GM23248 (cell line): ENCODE measurements around the gene GINS1. TPM values are rescaled to one million over a fixed set of nuclear protein-coding genes. Genes with fewer than 3 reads are reported as not detected.
"Not testable (repeated sequence)": the region's sequence is repeated elsewhere in the genome, so short reads cannot be mapped to it uniquely, and the experiment has no call there.

Experiments
- DNase-seq: peaks from one replicate; pipeline ENCODE4 v3.0.0-alpha.2; 2015
- H2AFZ ChIP-seq: fragments of 200-600 bp; sonication (generic); 2 replicates; pipeline ENCODE4 v1.6.1; 2016; ENCODE audit warnings: antibody characterized with exemption
- H3F3A ChIP-seq: fragments of 200-600 bp; sonication (generic); 2 replicates; pipeline ENCODE4 v1.6.1; 2016; ENCODE audit warnings: mild to moderate bottlenecking, antibody characterized with exemption, mixed run types; ENCODE audit not compliant: insufficient read depth
- H3K27ac ChIP-seq: fragments of 200-600 bp; sonication (generic); 2 replicates; pipeline ENCODE4 v1.5.1; 2016; ENCODE audit warnings: mild to moderate bottlenecking
- H3K27me3 ChIP-seq: fragments of 200-600 bp; sonication (generic); replicated peaks from 2 replicates; pipeline ENCODE4 v1.6.1; 2016; ENCODE audit warnings: mild to moderate bottlenecking; ENCODE audit not compliant: insufficient read depth
- H3K36me3 ChIP-seq: fragments of 200-600 bp; sonication (generic); 2 replicates; pipeline ENCODE4 v1.6.1; 2016; ENCODE audit warnings: low read depth, mild to moderate bottlenecking
- H3K4me1 ChIP-seq: fragments of 200-600 bp; sonication (generic); 2 replicates; pipeline ENCODE4 v1.6.1; 2016; ENCODE audit warnings: mild to moderate bottlenecking; ENCODE audit not compliant: insufficient read depth
- H3K4me2 ChIP-seq: fragments of 200-600 bp; sonication (generic); one replicate; pipeline ENCODE4 v1.6.1; 2016; ENCODE audit warnings: mild to moderate bottlenecking; ENCODE audit not compliant: unreplicated experiment
- H3K4me3 ChIP-seq: fragments of 200-600 bp; sonication (generic); 2 replicates; pipeline ENCODE4 v1.5.1; 2016; ENCODE audit warnings: mild to moderate bottlenecking
- H3K79me2 ChIP-seq: fragments of 200-600 bp; sonication (generic); 2 replicates; pipeline ENCODE4 v1.6.1; 2016; ENCODE audit warnings: mild to moderate bottlenecking; ENCODE audit not compliant: insufficient read depth
- H3K9ac ChIP-seq: fragments of 200-600 bp; sonication (generic); 2 replicates; pipeline ENCODE4 v1.6.1; 2016; ENCODE audit warnings: mild to moderate bottlenecking
- H3K9me2 ChIP-seq: fragments of 200-600 bp; sonication (generic); 2 replicates; pipeline ENCODE4 v1.6.1; 2016; ENCODE audit warnings: mixed run types, mild to moderate bottlenecking, moderate library complexity; ENCODE audit not compliant: insufficient read depth
- H3K9me3 ChIP-seq: fragments of 200-600 bp; sonication (generic); one replicate; pipeline ENCODE4 v1.6.1; 2017; ENCODE audit warnings: low read depth
- H4K20me1 ChIP-seq: fragments of 200-600 bp; sonication (generic); 2 replicates; pipeline ENCODE4 v1.6.0; 2016; ENCODE audit not compliant: insufficient read depth
- EZH2 ChIP-seq: fragments of 200-600 bp; sonication (generic); IDR thresholded peaks from 2 replicates; pipeline ENCODE4 v1.6.1; 2018; ENCODE audit warnings: antibody characterized with exemption, mild to moderate bottlenecking; ENCODE audit not compliant: insufficient read depth, poor library complexity, severe bottlenecking
- EZH2phosphoT487 ChIP-seq: fragments of 200-600 bp; sonication (generic); IDR thresholded peaks from 2 replicates; pipeline ENCODE4 v1.6.1; 2018; ENCODE audit warnings: antibody characterized with exemption, moderate library complexity, mild to moderate bottlenecking, low read depth; ENCODE audit not compliant: insufficient read depth
- WGBS, 2 experiments: methylation state at CpG; one replicate each; pipeline ENCODE4 v1.1.6; 2015 to 2017; ENCODE audit warnings: low lambda C conversion rate in 2 of 2, low coverage in 1 of 2; ENCODE audit errors: missing lambda C conversion rate in 2 of 2; 5-methylcytosine and 5-hydroxymethylcytosine counted together
- in situ Hi-C: fragments of 300-500 bp; cut with MboI; formaldehyde crosslinking; loops from 2 replicates; pipeline ENCODE4 v1.15.0; 2020
- polyA plus RNA-seq: library from polyadenylated mRNA; unstranded; fragments of >200 nt; fragmentation: Nextera tagmentation; extraction: Ambion mirVana; gene quantifications from 2 replicates; pipeline ENCODE4 v1.2.1, GENCODE V29; 2016
- total RNA-seq: library from RNA; depleted of rRNA; stranded (reverse); fragments of >200 nt; shearing (Covaris generic); gene quantifications from 2 replicates; pipeline ENCODE4 v1.2.3, GENCODE V29; 2014

Gene GINS1
- total and polyA plus RNA-seq, 2 experiments from 2014 or later = 4.4 to 7.5 TPM

DNA sequence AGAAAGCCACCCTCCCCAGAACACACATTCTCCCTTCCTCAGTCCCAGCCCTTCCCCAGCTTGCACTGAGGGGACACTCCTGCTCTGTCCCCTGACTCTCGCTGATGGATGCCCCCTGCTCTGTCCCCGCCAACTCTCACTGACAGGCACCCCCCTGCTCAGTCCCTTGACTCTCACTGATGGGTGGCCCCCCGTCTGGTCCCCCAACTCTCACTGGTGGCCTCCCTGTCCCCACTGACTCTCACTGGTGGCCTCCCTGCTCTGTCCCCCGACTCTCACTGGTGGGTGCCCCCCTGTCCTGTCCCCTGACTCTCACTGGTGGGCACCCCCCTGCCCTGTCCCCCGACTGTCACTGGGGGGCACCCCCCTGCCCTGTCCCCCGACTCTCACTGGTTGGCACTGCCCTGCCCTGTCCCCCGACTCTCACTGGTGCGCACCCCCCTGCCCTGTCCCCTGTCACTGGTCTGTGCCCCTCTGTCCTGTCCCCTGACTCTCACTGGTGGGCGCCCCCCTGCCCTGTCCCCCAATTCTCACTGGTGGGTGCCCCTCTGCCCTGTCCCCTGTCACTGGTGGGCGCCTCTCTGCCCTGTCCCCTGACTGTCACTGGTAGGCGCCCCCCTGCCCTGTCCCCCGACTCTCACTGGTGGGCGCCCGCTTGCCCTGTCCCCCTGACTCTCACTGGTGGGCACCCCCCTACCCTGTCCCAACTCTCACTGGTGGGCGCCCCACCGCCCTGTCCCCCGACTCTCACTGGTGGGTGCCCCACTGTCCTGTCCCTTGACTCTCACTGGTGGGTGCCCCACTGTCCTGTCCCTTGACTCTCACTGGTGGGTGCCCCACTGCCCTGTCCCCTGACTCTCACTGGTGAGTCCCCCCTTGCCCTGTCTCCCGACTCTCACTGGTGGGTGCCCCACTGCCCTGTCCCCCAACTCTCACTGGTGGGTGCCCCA, 60.9 kb downstream of the GINS1 start:
- H3K9me3 ChIP-seq = no peaks in the 10 kb centered on the region
- no peak overlapping the region for H3K4me2 ChIP-seq
- H2AFZ ChIP-seq = no peak overlapping the region
- H3K9ac ChIP-seq = no peak overlapping the region
- in situ Hi-C loops = no loop called here
- no peaks in the 10 kb centered on the region for H3K27me3 ChIP-seq
- H3K79me2 ChIP-seq = no peaks in the 10 kb centered on the region
- no peak for TF ChIP-seq EZH2
- H3K4me3 ChIP-seq = no peak overlapping the region
- no peaks in the 10 kb centered on the region for H3K4me1 ChIP-seq
- no peak overlapping the region for H3K27ac ChIP-seq
- H3K9me2 ChIP-seq = no peaks in the 10 kb centered on the region
- 89 to 92% methylated on average over 6 to 18 of the region's 18 CpGs for WGBS, 2 experiments
- DNase-seq = no peak
- no peaks in the 10 kb centered on the region for H4K20me1 ChIP-seq
- H3K36me3 ChIP-seq = no peaks in the 10 kb centered on the region
- no peaks in the 10 kb centered on the region for H3F3A ChIP-seq

DNA sequence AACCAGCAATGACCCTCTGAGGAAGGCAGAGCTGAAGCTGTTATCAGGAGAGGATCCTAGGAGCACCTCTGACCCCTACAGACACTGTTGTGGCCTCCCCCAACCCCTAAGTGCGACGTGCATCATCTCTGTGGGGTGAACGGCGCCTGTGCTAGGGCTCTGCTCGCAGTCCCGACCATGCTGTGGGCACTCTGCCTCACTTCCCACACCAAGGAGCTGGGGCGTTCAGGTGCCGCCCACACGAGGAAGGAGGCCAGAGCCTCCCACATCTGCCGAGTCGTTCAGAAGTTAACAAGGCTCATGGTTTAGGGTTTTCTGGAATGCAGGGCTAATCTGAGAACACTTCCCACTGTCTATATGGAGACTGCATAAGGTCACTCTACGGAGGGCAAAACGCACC, 62.1 kb downstream of the GINS1 start:
- DNase-seq = no peak
- H3K9me2 ChIP-seq = no peaks in the 10 kb centered on the region
- no peaks in the 10 kb centered on the region for H3K27me3 ChIP-seq
- no peak overlapping the region for H3K4me3 ChIP-seq
- no peak overlapping the region for H3K9ac ChIP-seq
- H3K9me3 ChIP-seq = no peaks in the 10 kb centered on the region
- in situ Hi-C loops = no loop called here
- TF ChIP-seq EZH2 (no peak), EZH2phosphoT487 (no peak)
- no peaks in the 10 kb centered on the region for H3F3A ChIP-seq
- H3K79me2 ChIP-seq = no peaks in the 10 kb centered on the region
- H3K4me2 ChIP-seq = no peak overlapping the region
- 89% methylated on average over 13 of the region's 13 CpGs for WGBS, 2 experiments
- no peak overlapping the region for H2AFZ ChIP-seq
- H4K20me1 ChIP-seq = no peaks in the 10 kb centered on the region
- no peaks in the 10 kb centered on the region for H3K36me3 ChIP-seq
- no peak overlapping the region for H3K27ac ChIP-seq
- no peaks in the 10 kb centered on the region for H3K4me1 ChIP-seq

DNA sequence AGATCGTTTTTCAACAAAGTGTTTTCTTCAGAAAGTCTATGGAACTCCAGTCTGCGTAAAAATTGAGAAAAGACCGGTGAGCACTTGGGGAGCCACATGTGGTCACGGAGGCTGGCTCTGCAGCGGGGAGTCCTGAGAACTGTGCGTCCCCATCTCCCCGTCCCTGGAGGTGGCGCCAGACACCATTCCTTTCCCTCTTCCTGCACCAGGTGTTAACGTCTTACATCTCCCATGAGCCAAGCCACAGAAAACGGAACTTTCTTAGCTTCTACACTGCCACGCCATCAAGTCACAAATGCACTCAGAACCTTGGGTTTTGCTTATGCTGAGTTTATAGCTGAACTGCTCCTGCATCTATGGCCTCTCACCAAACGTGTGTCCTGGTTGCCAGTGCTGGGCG, 62.6 kb downstream of the GINS1 start:
- H3K9me3 ChIP-seq = no peaks in the 10 kb centered on the region
- H3K4me2 ChIP-seq = no peak overlapping the region
- in situ Hi-C loops = loop anchor here (10.0 kb wide), 1 partner anchor 45 kb away; no protein-coding TSS in a partner anchor
- no peaks in the 10 kb centered on the region for H3K36me3 ChIP-seq
- H3K4me3 ChIP-seq = no peak overlapping the region
- no peak overlapping the region for H3K9ac ChIP-seq
- no peaks in the 10 kb centered on the region for H3K4me1 ChIP-seq
- WGBS, 2 experiments = 85% methylated on average over 13 of the region's 13 CpGs
- no peaks in the 10 kb centered on the region for H4K20me1 ChIP-seq
- no peaks in the 10 kb centered on the region for H3K27me3 ChIP-seq
- no peaks in the 10 kb centered on the region for H3F3A ChIP-seq
- peak; percentile 23 for DNase-seq
- no peak overlapping the region for H3K27ac ChIP-seq
- TF ChIP-seq EZH2 (no peak), EZH2phosphoT487 (no peak)
- H3K79me2 ChIP-seq = no peaks in the 10 kb centered on the region
- no peak overlapping the region for H2AFZ ChIP-seq
- H3K9me2 ChIP-seq = no peaks in the 10 kb centered on the region

DNA sequence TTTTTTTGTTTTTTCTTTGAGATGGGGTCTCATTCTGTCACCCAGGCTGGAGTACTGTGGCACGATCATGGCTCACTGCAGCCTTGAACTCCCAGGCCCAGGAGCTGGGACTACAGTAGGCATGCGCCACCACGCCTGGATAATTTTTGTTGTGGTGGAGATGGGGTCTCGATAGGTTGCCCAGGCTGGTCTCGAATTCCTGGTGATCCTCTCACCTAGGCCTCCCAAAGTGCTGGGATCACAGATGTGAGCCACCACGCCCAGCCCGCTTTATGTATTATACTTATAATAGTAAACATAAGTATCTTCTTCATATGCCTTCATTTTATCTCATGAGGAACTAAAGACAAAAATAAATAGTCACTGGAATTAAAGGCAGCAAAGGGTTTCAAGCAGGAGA, 63.5 kb downstream of the GINS1 start:
- Histone ChIP-seq H3F3A (no peaks in the 10 kb centered on the region), H3K27ac (no peak overlapping the region), H3K9ac (no peak overlapping the region), H3K27me3 (no peaks in the 10 kb centered on the region), H3K79me2 (no peaks in the 10 kb centered on the region), H3K4me2 (no peak overlapping the region), H3K9me2 (no peaks in the 10 kb centered on the region), H3K36me3 (no peaks in the 10 kb centered on the region), H3K4me3 (no peak overlapping the region), H4K20me1 (no peaks in the 10 kb centered on the region), H3K4me1 (no peaks in the 10 kb centered on the region), H2AFZ (no peak overlapping the region), H3K9me3 (no peaks in the 10 kb centered on the region)
- no peak for DNase-seq
- TF ChIP-seq EZH2 (no peak), EZH2phosphoT487 (no peak)
- 94% methylated on average over 7 of the region's 7 CpGs for WGBS, 2 experiments
- in situ Hi-C loops = loop anchor here (10.0 kb wide), 1 partner anchor 46 kb away; no protein-coding TSS in a partner anchor

DNA sequence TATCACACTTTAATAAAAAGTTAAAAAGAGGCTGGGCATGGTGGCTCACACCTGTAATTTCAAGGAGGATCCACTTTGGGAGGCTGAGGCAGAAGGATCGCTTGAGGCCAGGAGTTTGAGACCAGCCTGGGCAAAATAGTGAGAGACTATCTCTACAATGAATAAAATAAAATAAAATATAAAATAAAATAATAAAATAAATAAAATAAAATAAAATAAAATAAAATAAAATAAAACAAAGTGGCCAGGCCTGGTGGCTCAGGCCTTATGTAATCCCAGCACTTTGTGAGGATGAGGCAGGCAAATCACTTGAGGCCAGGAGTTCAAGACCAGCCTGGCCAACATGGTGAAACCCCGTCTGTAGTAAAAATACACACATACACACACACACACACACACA, 65.8 kb downstream of the GINS1 start:
- H3K27me3 ChIP-seq, DNase-seq, H3K4me1 ChIP-seq, H3K9me3 ChIP-seq, H3F3A ChIP-seq, H3K4me2 ChIP-seq, H3K79me2 ChIP-seq, H3K4me3 ChIP-seq, H3K36me3 ChIP-seq, H3K9me2 ChIP-seq, H3K27ac ChIP-seq, H3K9ac ChIP-seq, H4K20me1 ChIP-seq, H2AFZ ChIP-seq: not testable (repeated sequence)
- in situ Hi-C loops = loop anchor here (10.0 kb wide), 1 partner anchor 48 kb away; no protein-coding TSS in a partner anchor
- 93 to 100% methylated on average over 2 of the region's 2 CpGs for WGBS, 2 experiments
